GM21786 (cell line): Measurements from ENCODE around the gene CSNK2A2.

Experiments
- ATAC-seq: cut with Tn5 transposase; IDR thresholded peaks from one replicate; pipeline ENCODE4 v1.9.1; 2021; ENCODE audit not compliant: unreplicated experiment

Gene CSNK2A2

GRCh38 chr16:58200004-58200797 is 2.3 kb upstream of the CSNK2A2 start:
- no peak for ATAC-seq

DNA sequence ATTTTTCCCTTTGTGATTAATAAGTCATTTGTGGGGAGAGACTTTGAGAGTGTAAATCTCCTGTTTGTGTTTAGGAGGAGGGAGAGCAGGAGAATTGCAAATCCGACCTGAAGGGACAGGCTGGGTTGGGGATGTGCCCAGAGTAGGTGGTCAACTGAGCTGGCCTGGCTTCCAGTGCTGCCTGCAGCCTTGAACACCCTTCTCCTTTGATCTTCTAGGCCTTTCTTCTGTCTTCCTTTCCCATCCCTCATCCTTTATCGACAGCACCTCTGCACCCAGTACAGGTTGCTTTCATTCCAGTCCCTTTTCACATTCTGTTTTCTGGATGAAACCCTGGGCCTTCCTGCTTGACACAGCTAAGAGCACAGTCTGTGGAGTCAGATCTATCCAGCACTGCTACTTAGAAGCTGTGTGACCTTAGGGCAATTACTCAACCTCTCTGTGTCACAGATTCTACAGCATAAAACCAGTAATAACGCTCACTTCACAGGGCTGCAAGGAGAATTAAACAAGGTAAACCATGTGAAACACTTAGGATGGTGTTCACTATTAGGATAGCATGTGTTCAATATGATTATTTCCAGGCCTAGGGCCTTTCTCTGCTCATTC is 1.0 kb upstream of the CSNK2A2 start:
- no peak for ATAC-seq

- ATAC-seq: no peak
Measured at GRCh38 chr16:58197314-58198012, 443 bp downstream of the CSNK2A2 start.

DNA sequence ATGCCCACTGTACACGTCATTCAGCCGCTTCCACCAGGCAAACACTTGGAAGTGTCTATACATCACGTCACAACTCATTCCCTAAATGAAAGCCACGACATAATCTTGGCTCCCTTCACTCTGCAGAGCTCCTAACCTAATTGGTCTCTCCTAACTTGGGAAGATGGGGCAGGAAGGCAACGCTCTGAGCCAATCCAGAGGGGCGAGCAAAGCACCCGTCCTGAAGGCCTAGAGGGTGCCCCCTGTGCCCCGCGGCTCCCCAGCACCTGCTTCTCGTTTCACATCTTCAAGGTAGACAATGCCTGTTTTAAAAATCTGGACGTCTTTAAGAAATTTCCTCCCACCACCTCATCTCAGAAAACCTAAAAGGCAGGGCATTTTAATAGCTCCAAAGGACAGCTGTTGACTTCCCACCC is 1.0 kb downstream of the CSNK2A2 start:
- ATAC-seq: no peak

DNA sequence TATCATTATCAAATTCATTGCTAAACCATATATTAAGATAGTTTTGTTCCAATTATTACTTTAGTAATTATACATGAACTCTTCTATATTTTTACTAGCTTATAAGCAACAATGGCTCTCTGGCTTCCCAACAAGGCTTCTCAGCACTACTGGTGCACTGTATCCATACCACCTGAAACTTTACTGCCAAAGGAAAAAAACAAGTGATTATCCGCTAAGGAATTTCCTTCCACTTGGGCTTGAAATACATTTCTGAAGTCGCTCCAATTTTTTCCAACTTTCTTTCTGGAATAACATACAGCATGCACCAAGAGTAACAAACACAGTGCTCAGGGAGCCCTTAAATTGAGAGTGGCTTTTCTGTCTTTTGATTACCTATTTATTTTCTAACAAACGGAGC is 2.1 kb downstream of the CSNK2A2 start:
- no peak for ATAC-seq

DNA sequence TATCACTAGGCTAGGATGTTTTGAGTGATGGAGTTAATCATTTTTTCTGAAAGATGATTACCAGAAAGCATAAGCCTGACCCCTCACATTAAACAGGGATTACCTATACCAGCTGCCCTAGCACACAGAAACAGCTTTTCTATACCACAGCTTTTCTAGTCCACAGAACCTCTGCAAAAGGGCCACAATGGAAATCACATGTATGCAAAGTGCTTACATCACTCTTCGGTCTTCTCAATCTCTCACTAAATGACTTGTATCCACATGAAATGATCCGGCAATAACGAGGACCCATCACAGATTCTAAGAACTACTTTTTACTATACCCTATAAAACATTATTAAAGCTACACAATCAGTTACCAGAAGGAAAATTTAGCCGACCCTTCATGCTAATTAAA is 2.6 kb downstream of the CSNK2A2 start:
- no peak for ATAC-seq

DNA sequence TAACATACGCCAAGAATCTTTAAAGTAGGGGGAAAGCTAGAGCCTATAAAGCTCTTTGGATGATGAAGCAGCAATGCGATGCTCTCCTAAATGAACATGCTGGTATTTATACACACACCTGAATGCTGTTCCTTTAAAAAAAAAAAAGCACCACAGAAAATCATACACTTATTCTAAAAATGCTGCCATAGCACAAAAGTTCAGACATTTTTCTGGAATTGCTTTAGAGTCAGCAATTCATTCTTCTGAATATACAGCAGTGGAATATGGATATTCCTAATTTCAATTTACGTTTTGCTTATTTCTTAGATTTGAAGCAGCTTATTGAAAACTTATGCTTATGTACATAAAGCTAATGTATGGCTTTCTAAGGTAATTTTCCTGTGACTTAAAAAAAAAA is 3.1 kb downstream of the CSNK2A2 start:
- ATAC-seq: no peak

- no peak for ATAC-seq
Measured at GRCh38 chr16:58187665-58188421, 10.1 kb downstream of the CSNK2A2 start.

GRCh38 chr16:58187092-58187491 is 10.8 kb downstream of the CSNK2A2 start:
- no peak for ATAC-seq

DNA sequence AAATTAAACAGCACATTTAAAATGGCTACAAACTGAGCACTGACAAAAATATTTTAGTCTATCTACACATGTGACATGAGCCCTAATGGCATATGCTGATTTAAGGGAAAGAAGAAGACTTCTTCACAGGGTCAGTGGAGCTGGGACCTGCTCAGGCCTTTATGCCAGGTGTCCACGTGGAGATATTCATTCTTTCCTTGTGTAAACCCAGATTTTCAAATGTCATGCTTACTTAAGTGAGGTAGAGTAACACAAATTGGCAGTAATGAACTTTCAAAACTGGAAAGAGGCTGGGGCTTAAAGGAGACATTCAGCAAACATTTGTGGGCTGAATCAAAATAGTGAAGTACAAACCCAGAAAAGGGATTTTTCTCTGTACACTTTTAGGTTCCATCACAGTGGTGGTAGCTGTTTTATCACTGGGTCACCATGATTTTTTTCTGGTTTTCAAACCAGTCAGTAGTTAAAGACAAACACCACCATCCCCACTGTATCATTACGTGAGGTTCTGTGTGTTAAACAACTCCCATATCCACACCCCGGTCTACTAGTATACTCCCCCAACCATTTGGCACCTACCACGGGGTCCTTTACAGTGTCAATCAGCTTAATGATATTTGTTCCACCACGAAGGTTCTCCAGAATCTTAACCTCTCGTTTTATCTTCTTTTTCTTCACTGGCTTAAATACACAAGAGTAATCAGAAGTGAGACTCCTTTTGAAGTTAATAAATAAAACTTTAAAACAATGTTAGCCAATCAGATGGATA is 11.5 kb downstream of the CSNK2A2 start:
- no peak for ATAC-seq

DNA sequence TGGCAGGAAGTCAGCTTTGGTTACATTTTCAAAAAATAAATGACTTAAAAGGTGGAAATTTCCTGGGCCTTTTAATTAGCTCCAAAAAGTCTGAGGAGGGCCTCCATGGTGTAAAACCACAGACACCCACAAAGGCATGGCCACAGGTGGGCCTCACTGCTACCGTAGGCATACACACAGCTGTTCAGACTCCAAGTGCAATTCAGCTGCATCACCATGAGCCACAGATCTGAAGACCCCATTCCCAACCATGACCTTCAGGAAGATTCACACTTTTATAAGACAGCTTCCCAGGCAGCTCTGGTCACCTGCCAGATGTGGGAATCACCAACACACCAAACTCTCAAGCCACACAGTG is 20.6 kb downstream of the CSNK2A2 start:
- no peak for ATAC-seq

- ATAC-seq: no peak
Measured at GRCh38 chr16:58176608-58177352, 21.1 kb downstream of the CSNK2A2 start.

DNA sequence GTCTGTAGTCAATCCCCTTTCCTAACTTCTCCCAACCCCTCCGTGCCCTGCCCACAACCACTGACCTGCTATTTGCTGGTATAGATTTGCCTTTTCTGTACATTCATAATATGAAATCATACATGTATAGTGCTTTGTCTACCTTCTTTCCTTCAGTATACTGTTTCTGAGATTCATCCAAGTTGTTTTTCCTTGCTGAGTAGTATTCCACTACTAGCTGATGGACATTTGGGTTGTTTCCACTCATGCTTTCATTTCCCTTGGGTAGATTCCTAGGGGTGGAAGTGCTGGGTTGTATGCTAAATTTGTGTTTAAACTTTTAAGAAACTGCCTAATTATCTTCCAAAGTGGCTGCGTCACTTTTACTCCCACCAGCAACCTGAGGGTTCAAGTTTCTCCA is 27.7 kb downstream of the CSNK2A2 start:
- ATAC-seq: no peak

DNA sequence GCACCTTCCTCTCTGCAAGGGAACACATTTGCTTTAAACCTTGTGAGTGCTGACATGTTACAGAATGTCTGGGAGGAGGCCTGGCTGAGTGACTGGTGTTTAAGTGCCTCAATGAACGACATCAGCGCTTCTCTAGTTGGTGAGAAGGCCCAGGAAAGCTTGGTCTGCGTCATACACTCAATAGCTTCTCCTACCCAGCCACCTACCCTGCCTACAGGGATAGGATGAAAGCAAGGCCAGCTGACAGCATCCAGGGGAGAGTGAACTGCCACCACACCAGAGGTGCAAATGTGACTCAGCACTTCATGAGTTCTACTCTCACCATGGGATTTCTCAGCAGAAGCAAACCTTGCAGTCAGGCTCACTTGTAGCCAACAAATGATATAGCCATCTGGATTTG is 37.1 kb downstream of the CSNK2A2 start:
- ATAC-seq: no peak

DNA sequence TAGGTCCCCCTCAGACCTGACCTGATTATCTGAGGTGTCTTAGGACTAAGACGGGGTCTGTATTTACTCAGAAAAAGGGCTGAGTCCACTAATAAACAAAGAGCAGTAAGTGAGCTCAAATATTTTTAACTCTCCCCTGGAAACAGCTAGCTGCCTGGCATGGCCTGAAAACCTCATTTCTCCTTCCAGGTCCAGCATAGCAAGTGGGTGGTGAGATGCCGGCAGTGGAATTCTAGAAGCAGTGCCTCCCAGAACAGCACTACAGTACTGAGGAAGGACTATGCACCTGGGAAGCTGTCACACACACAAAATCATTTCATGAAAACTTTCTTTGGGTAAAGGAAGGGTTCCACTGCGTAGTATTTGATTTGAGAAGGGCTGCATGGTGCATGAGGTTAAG is 39.2 kb downstream of the CSNK2A2 start:
- no peak for ATAC-seq

DNA sequence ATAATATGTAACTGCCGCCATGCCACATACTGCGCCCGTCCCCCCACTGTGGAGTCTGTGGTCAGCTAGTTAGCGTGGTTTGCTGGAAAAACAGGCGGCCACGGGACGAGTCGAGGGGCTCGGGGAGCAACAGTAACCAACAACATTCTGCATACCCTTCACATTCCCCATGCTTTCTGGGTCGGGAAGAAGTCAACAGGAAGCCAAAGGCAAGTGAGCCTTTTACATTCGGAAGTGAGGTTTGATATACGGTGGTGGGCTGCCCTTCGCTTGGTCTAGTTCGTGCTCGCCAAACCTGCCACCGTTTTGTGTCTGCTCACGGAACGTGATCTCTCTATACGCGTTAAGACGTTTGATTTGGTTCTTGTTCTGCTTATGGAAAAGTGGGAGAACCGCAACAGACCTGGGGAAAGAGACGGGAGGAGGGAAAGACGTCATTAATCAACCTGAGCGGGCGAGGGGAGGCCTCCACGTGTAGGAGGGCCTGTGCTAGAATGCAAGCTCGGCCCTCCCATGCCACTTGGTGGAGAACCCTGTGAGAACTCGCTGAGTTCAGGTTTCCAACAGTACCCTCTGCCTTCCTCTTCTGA is 39.9 kb downstream of the CSNK2A2 start:
- no peak for ATAC-seq

GRCh38 chr16:58157239-58157638 is 40.7 kb downstream of the CSNK2A2 start:
- no peak for ATAC-seq

- ATAC-seq: no peak
Measured at GRCh38 chr16:58155839-58156238, 42.1 kb downstream of the CSNK2A2 start.

DNA sequence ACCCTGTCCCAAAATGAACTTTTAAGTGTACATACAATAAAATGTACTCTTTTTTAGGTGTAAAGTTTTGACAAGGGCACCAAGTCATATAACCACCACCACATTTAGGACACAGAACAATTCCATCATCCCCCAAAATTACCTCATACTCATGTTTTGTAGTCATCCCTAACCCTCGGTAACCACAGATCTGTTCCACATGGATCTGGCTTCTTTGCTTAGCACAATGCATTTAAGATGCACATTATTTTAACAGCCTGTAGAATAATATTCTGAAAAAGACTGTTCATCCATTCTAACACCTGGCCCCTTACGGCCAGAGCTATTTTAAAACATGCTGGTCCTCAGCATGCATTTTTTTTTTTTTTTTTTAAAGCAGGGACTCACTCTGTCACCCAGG is 43.6 kb downstream of the CSNK2A2 start:
- no peak for ATAC-seq
